ENCODE measurements around the gene NEU2. TPM values are rescaled to one million over a fixed set of nuclear protein-coding genes. Genes with fewer than 3 reads are reported as not detected.

The NEU2 gene
- total RNA-seq, 1 experiment from 2014 or later, result not detected

- peak in 1 of 2 experiments; percentile 74 for DNase-seq
- Histone ChIP-seq H3K4me1 (replicated peaks; ENCODE audit: insufficient read depth) (peaks cover 48% of the 10 kb centered on the region), H3K79me2 (ENCODE audit: low read depth) (no peaks in the 10 kb centered on the region), H3F3A (ENCODE audit: insufficient read depth, low read depth) (peaks cover 55% of the 10 kb centered on the region), H3K4me3 (no peak overlapping the region), H3K9me2 (ENCODE audit: insufficient read depth) (no peaks in the 10 kb centered on the region), H4K20me1 (ENCODE audit: insufficient read depth) (no peaks in the 10 kb centered on the region), H3K27me3 (ENCODE audit: insufficient read depth, low read depth) (no peaks in the 10 kb centered on the region), H3K27ac (peak overlapping the region; percentile 50), H3K9me3 (ENCODE audit: insufficient read depth, low read depth) (peaks cover 17% of the 10 kb centered on the region), H3K4me2 (no peak overlapping the region), H2AFZ (no peak overlapping the region), H3K36me3 (ENCODE audit: low read depth) (no peaks in the 10 kb centered on the region)
- TF ChIP-seq EZH2 (IDR thresholded peaks at IDR 0.05; ENCODE audit: low read depth), result no peak
- TF ChIP-seq, protein P1, sequence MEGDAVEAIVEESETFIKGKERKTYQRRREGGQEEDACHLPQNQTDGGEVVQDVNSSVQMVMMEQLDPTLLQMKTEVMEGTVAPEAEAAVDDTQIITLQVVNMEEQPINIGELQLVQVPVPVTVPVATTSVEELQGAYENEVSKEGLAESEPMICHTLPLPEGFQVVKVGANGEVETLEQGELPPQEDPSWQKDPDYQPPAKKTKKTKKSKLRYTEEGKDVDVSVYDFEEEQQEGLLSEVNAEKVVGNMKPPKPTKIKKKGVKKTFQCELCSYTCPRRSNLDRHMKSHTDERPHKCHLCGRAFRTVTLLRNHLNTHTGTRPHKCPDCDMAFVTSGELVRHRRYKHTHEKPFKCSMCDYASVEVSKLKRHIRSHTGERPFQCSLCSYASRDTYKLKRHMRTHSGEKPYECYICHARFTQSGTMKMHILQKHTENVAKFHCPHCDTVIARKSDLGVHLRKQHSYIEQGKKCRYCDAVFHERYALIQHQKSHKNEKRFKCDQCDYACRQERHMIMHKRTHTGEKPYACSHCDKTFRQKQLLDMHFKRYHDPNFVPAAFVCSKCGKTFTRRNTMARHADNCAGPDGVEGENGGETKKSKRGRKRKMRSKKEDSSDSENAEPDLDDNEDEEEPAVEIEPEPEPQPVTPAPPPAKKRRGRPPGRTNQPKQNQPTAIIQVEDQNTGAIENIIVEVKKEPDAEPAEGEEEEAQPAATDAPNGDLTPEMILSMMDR (conservative IDR thresholded peaks at IDR 0.05), result no peak
- ChIA-PET CTCF (interaction anchor here (0.7 kb wide), 1 partner anchor 170 kb away, joined by 3 read pairs; no protein-coding TSS in a partner anchor), POLR2A (ENCODE audit: unreplicated experiment) (no interaction called here)
- intact Hi-C loops (cut with micrococcal nuclease; ENCODE audit: unreplicated experiment), result no loop called here
- no TSS peak for BruUV-seq (replicated peaks)
Observed at GRCh38 chr2:233037078-233037477, 4.6 kb downstream of the NEU2 start.

DNA sequence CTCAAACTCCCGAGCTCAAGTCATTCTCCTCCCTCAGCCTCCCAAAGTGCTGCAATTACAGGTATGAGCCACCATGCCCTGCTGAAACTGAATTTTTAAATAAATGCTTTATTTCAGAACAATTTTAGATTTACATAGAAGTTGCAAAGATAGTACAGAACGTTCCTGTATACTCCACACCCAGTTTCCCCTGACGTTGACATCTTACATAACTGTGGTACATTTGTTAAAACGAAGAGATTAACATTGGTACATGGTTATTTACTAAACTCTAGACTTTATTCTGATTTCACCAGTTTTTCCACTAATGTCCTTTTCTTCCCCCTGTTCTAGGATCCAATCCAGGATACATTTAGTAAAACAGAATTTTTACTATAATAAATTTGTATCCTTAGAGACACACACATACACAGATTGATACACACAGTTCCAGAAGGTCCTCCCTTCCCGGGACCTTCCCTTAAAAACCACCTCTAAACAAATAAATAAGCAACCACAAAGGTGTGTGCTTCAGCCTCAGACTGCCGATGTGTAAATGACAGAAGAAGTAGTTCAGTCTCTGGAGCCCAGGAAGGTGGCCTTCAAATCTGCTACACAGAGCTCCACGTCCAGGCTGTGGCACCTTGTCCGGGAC is 6.9 kb downstream of the NEU2 start:
- no peaks in the 10 kb centered on the region for H3K27me3 ChIP-seq (ENCODE audit: insufficient read depth, low read depth)
- no peaks in the 10 kb centered on the region for H3K79me2 ChIP-seq (ENCODE audit: low read depth)
- no peak overlapping the region for H3K27ac ChIP-seq
- ChIA-PET POLR2A (ENCODE audit: unreplicated experiment) (no interaction called here), CTCF (interaction anchor here (0.7 kb wide), 1 partner anchor 242 kb away, joined by 4 read pairs; no protein-coding TSS in a partner anchor)
- intact Hi-C loops (cut with micrococcal nuclease; ENCODE audit: unreplicated experiment), result no loop called here
- TF ChIP-seq, protein P1 (conservative IDR thresholded peaks at IDR 0.05), result no peak
- no peak for TF ChIP-seq EZH2 (IDR thresholded peaks at IDR 0.05; ENCODE audit: low read depth)
- H3K4me2 ChIP-seq, result no peak overlapping the region
- H3K4me1 ChIP-seq (replicated peaks; ENCODE audit: insufficient read depth), result peaks cover 26% of the 10 kb centered on the region
- H3K9me2 ChIP-seq (ENCODE audit: insufficient read depth), result no peaks in the 10 kb centered on the region
- H2AFZ ChIP-seq, result no peak overlapping the region
- no peak for DNase-seq
- peaks cover 17% of the 10 kb centered on the region for H3K9me3 ChIP-seq (ENCODE audit: insufficient read depth, low read depth)
- H3K36me3 ChIP-seq (ENCODE audit: low read depth), result no peaks in the 10 kb centered on the region
- no peaks in the 10 kb centered on the region for H4K20me1 ChIP-seq (ENCODE audit: insufficient read depth)
- no TSS peak for BruUV-seq (replicated peaks)
- H3K4me3 ChIP-seq, result no peak overlapping the region
- peaks cover 40% of the 10 kb centered on the region for H3F3A ChIP-seq (ENCODE audit: insufficient read depth, low read depth)

DNA sequence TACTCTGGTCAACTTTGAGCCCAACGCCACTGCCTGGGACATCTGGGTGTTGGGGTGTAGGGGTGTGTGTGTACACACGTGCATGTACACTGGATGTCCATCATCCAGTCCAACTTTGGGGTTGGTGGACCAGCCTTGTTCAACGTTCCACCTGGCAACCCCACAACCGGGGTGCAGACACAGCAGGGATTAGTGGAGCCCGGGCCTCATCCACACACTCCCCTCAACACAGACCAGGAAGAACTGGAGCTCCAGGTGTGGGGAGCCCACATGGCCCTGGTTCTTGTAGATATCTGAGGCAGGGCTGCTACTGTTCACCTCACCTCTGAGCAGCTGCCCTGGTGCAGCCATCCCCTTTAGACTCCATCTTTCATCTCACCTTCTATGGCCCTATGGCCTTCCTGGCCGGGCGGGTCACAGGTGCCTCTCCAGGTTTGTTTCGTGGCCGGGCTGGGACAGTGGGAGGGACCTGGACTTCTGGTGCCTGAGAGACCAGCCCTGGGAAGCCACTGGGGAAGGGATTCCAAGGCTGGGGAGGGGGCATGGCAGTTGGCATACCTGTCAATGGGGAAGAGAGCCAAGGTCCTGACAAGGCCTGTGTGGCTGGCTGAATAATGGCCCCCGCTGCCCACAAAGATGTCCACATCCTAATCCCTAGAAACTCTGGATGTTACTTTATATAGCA is 7.5 kb downstream of the NEU2 start:
- CTCF ChIA-PET, result no interaction called here

More for the DNA sequence above, 7.5 kb downstream of the NEU2 start:
- no peak overlapping the region for H3K27ac ChIP-seq
- BruUV-seq (replicated peaks), result no TSS peak
- no peaks in the 10 kb centered on the region for H4K20me1 ChIP-seq (ENCODE audit: insufficient read depth)
- TF ChIP-seq EZH2 (IDR thresholded peaks at IDR 0.05; ENCODE audit: low read depth), result no peak
- TF ChIP-seq, protein P1 (conservative IDR thresholded peaks at IDR 0.05), result no peak
- no peaks in the 10 kb centered on the region for H3K9me2 ChIP-seq (ENCODE audit: insufficient read depth)
- no peak overlapping the region for H3K4me2 ChIP-seq
- peaks cover 17% of the 10 kb centered on the region for H3K9me3 ChIP-seq (ENCODE audit: insufficient read depth, low read depth)
- H3K4me1 ChIP-seq (replicated peaks; ENCODE audit: insufficient read depth), result peaks cover 19% of the 10 kb centered on the region
- H3K4me3 ChIP-seq, result no peak overlapping the region
- POLR2A ChIA-PET (ENCODE audit: unreplicated experiment), result no interaction called here
- no peak for DNase-seq
- intact Hi-C loops (cut with micrococcal nuclease; ENCODE audit: unreplicated experiment), result no loop called here
- no peaks in the 10 kb centered on the region for H3K36me3 ChIP-seq (ENCODE audit: low read depth)
- H3K27me3 ChIP-seq (ENCODE audit: insufficient read depth, low read depth), result no peaks in the 10 kb centered on the region
- no peaks in the 10 kb centered on the region for H3K79me2 ChIP-seq (ENCODE audit: low read depth)
- peaks cover 33% of the 10 kb centered on the region for H3F3A ChIP-seq (ENCODE audit: insufficient read depth, low read depth)
- no peak overlapping the region for H2AFZ ChIP-seq
